Measurements from ENCODE around the gene SMARCA4.
"Not testable (repeated sequence)": the region's sequence is repeated elsewhere in the genome, so short reads cannot be mapped to it uniquely, and the experiment has no call there.

Gene SMARCA4

DNA sequence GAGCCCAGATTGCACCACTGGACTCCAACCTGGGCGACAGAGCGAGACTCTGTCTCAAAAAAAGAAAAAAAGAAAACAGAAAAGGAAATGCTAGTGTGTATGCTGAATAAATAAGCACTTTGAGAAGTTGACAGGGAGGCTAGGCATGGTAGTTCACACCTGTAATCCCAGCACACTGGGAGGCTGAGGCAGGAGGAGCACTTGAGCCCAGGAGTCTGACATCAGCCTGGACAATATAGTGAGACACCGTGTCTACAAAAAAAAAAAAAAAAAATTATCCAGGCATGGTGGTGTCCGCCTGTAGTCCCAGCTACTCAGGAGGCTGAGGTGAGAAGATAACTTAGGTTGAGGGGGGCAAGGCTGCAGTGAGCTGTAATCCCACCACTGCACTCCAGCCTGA lies 109.3 kb downstream of the SMARCA4 start:
- TF ChIP-seq, protein P1, sequence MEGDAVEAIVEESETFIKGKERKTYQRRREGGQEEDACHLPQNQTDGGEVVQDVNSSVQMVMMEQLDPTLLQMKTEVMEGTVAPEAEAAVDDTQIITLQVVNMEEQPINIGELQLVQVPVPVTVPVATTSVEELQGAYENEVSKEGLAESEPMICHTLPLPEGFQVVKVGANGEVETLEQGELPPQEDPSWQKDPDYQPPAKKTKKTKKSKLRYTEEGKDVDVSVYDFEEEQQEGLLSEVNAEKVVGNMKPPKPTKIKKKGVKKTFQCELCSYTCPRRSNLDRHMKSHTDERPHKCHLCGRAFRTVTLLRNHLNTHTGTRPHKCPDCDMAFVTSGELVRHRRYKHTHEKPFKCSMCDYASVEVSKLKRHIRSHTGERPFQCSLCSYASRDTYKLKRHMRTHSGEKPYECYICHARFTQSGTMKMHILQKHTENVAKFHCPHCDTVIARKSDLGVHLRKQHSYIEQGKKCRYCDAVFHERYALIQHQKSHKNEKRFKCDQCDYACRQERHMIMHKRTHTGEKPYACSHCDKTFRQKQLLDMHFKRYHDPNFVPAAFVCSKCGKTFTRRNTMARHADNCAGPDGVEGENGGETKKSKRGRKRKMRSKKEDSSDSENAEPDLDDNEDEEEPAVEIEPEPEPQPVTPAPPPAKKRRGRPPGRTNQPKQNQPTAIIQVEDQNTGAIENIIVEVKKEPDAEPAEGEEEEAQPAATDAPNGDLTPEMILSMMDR (IDR thresholded peaks at IDR 0.05; ENCODE audit: control insufficient read depth, insufficient read depth, low read depth, low read length, missing control alignments) = no peak
- DNase-seq (ENCODE audit: low read depth) = no peak
- H3K4me3 ChIP-seq (ENCODE audit: control insufficient read depth, low read depth, low read length) = no peak overlapping the region

DNA sequence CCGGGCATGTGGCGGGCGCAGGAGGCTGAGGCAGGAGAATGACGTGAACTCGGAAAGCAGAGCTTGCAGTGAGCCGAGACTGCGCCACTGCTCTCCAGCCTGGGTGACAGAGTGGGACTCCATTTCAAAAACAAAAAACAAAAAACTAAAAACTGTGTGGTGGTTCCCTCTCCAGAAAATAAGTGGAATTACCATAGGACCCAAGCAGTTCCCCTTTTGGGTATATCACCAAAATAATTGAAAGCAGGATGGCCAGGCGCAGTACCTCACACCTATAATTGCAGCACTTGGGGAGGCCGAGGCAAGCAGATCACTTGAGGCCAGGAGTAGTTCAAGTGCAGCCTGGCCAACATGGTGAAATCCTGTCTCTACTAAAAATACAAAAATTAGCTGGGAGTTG lies 112.7 kb downstream of the SMARCA4 start:
- TF ChIP-seq, protein P1 (IDR thresholded peaks at IDR 0.05; ENCODE audit: control insufficient read depth, insufficient read depth, low read depth, low read length, missing control alignments) = no peak
- no peak for DNase-seq (ENCODE audit: low read depth)
- H3K4me3 ChIP-seq (ENCODE audit: control insufficient read depth, low read depth, low read length) = no peak overlapping the region

DNA sequence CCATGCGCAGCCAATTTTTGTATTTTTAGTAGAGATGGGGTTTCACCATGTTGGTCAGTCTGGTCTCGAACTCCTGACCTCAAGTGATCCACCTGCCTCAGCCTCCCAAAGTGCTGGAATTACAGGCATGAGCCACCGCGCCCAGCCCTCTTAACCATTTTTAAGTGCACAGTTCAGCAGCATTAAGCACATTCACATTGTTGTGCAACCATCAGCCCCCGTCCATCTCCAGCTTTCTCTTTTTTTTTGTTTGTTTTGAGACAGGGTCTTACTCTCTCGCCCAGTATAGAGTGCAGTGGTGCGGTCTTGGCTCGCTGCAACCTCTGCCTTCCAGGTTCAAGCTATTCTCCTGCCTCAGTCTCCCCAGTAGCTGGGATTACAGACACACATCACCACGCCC lies 116.0 kb downstream of the SMARCA4 start:
- H3K4me3 ChIP-seq (ENCODE audit: control insufficient read depth, low read depth, low read length) = not testable (repeated sequence)

DNA sequence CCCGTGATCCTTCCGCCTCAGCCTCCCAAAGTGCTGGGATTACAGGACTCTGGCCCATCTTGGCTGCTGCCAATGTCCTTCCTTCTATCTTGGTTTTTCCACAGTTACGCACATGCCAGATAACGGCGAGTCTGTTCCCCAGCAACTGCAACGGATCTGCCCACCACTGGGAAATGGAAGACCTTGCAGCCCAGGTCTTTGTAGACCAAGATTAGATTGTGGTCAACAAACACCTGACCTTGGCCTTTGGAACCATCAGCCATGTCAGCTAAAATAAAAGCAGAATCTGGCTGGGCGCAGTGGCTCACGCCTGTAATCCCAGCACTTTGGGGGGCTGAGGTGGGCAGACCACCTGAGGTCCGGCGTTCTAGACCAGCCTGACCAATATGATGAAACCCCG lies 118.1 kb downstream of the SMARCA4 start:
- DNase-seq (ENCODE audit: low read depth) = no peak
- TF ChIP-seq, protein P1 (IDR thresholded peaks at IDR 0.05; ENCODE audit: control insufficient read depth, insufficient read depth, low read depth, low read length, missing control alignments) = no peak
- H3K4me3 ChIP-seq (ENCODE audit: control insufficient read depth, low read depth, low read length) = no peak overlapping the region

More for the DNA sequence above, 116.0 kb downstream of the SMARCA4 start:
- not testable (repeated sequence) for DNase-seq (ENCODE audit: low read depth)

DNA sequence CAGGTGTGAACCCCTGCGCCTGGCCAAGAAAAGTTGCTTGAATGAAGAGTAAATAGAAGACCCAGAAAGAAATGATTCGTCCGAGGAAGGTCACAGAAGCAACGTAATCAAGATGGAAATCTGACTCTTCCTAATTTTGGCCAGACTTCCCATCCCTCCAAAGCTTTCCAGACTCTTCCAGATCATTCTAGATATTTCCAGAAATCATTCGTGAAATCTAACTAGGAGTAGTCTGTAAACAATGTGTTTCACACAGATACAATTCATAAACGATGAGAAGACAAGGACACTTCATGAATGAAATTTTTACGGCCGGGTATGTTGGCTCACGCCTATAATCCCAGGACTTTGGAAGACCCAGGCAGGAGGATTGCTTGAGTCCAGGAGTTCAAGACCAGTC lies 119.2 kb downstream of the SMARCA4 start:
- DNase-seq (ENCODE audit: low read depth) = no peak
- TF ChIP-seq, protein P1 (IDR thresholded peaks at IDR 0.05; ENCODE audit: control insufficient read depth, insufficient read depth, low read depth, low read length, missing control alignments) = no peak
- no peak overlapping the region for H3K4me3 ChIP-seq (ENCODE audit: control insufficient read depth, low read depth, low read length)

DNA sequence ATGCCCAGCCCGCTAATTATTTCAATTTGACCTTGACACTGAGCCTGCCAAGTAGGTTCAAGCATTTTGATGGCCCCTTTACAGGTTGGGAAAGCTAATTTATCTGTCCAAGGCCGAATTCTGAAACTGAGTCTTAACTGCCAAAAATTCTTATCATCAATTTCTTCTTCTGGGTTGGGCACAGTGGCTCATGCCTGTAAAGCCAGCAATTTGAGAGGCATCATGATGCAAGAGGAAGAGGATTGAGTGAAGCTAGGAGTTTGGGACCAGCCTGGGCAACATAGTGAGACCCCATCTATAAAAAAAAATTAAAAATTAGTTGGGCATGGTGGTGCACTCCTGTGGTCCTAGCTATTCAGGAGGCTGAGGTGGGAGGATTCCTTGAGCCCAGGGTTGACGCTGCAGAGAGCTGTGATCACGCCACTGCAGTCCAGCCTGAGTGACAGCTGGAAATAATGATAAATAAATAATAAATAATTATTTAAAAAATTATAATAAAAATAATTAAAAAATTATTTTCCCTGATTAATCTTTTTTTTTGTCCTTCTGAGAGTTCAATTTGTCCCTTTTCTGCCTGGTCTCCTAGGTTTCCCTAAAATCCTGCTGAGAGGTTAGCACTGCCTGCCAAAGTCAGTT lies 127.2 kb downstream of the SMARCA4 start:
- TF ChIP-seq, protein P1 (IDR thresholded peaks at IDR 0.05; ENCODE audit: control insufficient read depth, insufficient read depth, low read depth, low read length, missing control alignments) = no peak
- no peak for DNase-seq (ENCODE audit: low read depth)
- no peak overlapping the region for H3K4me3 ChIP-seq (ENCODE audit: control insufficient read depth, low read depth, low read length)

DNA sequence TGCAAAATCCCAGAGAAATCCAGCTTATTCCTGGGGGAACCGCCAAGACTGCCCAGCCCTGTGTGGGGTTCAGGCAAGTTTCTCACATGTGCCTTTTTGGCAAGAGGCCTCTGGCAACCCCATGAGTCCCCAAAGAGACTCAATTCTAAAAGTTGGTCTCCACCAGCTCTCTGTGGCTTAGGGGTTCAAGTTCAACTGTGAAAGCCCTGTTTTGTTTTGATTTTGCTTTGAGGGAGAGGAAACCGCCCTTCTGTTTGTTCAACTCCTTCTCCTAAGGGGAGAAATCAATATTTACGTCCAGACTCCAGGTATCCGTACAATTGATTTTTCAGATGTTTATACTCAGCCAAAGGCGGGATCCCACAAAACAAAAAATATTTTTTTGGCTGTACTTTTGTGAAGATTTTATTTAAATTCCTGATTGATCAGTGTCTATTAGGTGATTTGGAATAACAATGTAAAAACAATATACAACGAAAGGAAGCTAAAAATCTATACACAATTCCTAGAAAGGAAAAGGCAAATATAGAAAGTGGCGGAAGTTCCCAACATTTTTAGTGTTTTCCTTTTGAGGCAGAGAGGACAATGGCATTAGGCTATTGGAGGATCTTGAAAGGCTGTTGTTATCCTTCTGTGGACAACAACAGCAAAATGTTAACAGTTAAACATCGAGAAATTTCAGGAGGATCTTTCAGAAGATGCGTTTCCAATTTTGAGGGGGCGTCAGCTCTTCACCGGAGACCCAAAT lies 127.8 kb downstream of the SMARCA4 start:
- no peak for DNase-seq (ENCODE audit: low read depth)
- TF ChIP-seq, protein P1 (IDR thresholded peaks at IDR 0.05; ENCODE audit: control insufficient read depth, insufficient read depth, low read depth, low read length, missing control alignments) = no peak
- H3K4me3 ChIP-seq (ENCODE audit: control insufficient read depth, low read depth, low read length) = peak overlapping the region; percentile 64
